Ramos (cell line): Measurements from ENCODE around the gene ENTR1.

Experiments used
- in situ Hi-C: fragments of 300-500 bp; cut with MboI; formaldehyde crosslinking; loops from one replicate; pipeline ENCODE4 v1.14.3; 2022; ENCODE audit warnings: low sequenced_read_pairs; ENCODE audit not compliant: unreplicated experiment

ENTR1 gene, protein sequence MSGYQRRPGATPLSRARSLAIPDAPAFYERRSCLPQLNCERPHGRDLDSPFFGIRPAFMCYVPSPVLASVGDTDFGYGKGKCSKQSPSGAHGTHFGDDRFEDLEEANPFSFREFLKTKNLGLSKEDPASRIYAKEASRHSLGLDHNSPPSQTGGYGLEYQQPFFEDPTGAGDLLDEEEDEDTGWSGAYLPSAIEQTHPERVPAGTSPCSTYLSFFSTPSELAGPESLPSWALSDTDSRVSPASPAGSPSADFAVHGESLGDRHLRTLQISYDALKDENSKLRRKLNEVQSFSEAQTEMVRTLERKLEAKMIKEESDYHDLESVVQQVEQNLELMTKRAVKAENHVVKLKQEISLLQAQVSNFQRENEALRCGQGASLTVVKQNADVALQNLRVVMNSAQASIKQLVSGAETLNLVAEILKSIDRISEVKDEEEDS

GRCh38 chr9:136410500-136411287 is at the start of gene ENTR1, which contains the start of gene PMPCA:
Gene ENTR1, minus strand, starts transcription at chr9:136410614. Its CDS starts 217 bp downstream, at chr9:136410397.
Gene PMPCA, plus strand, starts transcription at chr9:136410658. Its CDS starts 11 bp downstream, at chr9:136410669.
- in situ Hi-C loops = no loop called here

GRCh38 chr9:136459425-136459824 is 49.0 kb upstream of the ENTR1 start:
- in situ Hi-C loops = no loop called here

- in situ Hi-C loops = no loop called here
Observed at GRCh38 chr9:136457326-136457725, 46.9 kb upstream of the ENTR1 start.

- in situ Hi-C loops = no loop called here
Observed at GRCh38 chr9:136456258-136456657, 45.8 kb upstream of the ENTR1 start.

GRCh38 chr9:136455043-136456002 is 44.9 kb upstream of the ENTR1 start:
- in situ Hi-C loops = no loop called here

DNA sequence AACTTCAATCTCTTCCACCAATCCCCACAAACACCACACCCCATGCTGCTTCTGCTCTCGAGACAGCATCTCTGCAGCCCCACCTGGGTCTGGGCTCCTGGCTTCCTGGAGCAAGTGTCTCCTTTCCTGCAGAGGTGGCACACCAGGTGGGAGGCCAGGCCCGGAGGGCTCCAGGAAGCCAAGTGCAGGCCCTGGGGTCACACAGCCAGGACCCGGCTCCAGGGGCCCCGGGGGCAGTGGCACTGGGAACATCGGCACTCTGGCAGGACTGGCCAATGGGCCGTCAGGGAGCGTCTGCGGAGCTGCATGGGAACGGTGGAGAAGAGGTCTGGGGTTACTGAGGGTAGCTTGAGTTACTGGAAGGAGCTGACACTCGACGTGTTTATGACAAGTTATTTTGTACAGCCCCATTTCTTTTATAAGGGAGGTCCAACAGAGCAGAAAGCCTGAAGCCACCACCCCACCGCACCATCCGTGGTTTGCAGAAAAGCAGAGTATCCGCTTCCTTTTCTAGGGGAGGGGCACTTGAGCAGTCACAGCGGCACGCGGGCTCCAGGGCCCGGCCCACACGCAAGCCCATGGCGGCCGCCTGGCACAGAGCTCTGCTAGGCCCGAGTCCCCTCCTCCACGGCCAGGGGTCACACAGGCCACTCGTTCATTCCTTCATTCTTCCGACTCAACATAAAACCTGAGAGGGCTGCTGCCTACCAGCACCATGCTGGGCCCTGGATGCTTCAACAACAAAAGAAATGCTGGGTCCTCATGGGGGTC is 43.8 kb upstream of the ENTR1 start:
- in situ Hi-C loops = no loop called here

GRCh38 chr9:136453326-136453725 is 42.9 kb upstream of the ENTR1 start:
- in situ Hi-C loops = no loop called here

- in situ Hi-C loops = no loop called here
Observed at GRCh38 chr9:136451221-136451877, 40.9 kb upstream of the ENTR1 start.

GRCh38 chr9:136448655-136449054 is 38.2 kb upstream of the ENTR1 start:
- in situ Hi-C loops = no loop called here

GRCh38 chr9:136447173-136447778 is 36.9 kb upstream of the ENTR1 start:
- in situ Hi-C loops = no loop called here

DNA sequence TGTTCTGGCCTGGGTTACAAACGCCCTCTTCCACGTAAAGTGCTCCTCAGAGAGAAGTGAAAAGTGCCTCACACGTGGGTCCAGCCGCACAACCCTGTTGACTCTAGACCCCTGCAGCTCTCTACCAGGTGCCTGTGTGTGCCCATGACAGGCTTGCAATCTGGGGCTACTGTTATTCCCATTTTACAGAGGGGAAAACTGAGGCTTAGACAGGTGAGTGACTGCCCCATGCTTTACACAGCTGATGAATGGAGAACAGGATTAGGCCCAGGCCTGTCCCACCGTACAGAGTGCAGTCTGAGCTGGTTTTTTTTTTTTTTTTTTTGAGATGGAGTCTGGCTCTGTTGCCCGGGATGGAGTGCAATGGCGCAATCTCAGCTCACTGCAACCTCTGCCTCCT is 35.4 kb upstream of the ENTR1 start:
- in situ Hi-C loops = no loop called here

DNA sequence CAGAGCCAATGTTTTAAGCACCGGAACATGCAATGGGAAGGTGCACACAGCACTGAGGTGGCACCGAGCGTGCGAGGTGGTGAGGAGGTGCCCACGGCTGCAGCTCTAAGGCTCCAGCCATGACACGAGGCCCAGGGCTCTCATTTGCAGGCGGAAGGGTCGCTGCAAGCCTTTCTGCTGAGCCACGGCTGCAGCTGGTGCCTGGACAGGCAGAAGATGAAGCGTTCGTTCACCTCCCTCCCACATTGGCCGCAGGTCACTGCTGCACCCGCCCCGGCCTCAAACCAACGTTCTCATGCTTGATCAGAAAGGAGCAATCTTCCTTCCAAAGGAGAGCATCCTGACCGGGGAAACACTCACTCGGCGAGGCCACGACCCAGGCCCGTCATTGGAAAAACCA is 33.7 kb upstream of the ENTR1 start:
- in situ Hi-C loops = no loop called here

DNA sequence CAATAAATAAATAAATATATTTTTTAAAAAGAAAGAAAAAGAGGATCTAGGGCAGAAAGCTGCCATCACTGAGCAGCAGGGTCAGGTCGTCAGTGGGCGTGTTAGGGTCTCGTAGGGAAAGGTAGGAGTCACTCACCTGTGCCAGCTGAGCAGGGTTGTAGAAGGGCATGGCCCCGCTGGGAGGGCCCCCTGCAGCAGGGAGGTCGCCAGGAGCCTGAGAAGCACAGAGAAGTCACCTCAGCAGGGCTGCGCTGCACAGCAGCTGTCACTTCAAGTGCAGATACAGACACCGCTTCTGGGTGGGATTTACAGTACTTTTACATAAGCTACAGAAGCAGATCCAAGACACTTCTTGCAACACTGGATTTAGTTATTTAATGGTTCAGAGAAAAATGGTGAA is 33.3 kb upstream of the ENTR1 start:
- in situ Hi-C loops = no loop called here

DNA sequence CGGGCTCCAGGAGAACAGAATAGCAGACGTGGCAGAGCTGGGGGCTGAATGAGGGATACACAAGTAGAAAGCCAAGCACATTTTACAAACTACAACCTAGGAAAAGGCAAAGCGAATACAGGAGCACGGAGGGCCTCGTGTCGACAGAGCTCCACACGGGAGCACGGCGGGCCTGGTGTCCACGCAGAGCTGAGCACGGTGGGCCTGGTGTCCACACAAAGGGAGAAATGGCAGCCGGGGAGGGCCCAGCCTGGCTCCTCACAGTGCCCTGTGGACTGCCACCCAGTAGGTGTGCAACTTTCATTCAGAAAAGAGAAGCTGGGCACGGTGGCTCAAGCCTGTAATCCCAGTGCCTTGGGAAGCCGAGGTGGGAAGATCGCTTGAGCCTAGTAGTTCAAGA is 32.7 kb upstream of the ENTR1 start:
- in situ Hi-C loops = no loop called here

DNA sequence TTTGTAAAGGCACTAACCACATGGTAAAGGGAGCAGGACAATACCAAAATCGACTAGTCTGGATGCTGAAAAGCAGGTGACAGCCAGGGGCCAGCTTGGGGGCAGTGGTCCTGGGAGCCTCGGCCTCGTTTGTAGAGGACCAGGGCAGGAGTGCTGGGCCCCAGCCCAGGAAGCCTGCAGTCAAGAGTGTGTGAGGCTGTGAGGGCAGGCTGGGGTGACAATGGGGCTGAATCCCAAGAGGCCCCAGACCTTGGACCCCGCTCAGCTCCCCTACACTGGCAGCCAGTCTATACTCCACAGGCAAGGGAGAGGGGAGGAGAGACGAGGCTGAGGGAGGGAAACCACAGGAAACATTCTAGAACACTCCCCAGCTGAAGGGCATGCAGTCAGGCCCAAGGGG is 31.9 kb upstream of the ENTR1 start:
- in situ Hi-C loops = no loop called here

DNA sequence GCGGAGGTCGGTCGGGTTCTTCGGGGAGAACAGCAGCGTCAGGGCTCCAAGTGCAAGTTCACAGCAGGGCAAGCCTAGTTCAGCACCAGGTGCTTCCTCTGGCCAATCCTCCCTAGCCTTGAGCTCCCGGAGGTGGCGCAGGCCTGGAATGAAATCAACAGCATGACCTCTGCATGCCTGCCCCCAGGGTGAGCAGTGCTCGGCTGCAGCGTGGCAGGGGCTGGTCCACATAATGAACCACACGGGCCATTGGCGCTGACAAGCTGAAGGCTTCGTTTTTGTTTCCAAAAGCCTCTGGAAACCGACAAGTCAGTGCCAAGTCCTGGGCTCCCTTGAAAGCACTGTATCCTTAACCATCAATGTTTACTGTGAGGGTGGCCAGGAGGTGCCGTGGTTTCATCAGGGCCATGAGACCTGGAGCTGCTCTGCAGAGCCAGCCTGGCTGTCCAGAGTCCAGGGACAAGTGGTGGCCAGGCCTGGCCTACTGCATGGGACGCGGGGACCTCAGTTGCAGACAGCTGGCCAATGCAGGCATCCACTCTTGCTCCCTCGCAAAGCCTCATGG is 31.3 kb upstream of the ENTR1 start:
- in situ Hi-C loops = no loop called here

GRCh38 chr9:136441191-136441680 is 30.8 kb upstream of the ENTR1 start:
- in situ Hi-C loops = no loop called here
